Fibroblast of villous mesenchyme (primary cell): Measurements from ENCODE around the gene SPRY4. TPM values are rescaled to one million over a fixed set of nuclear protein-coding genes. Genes with fewer than 3 reads are reported as not detected.
A peak's percentile ranks its signal among the peaks of the same experiment; 100 is the strongest.

ENCODE experiments used
- DNase-seq: peaks from one replicate; pipeline ENCODE4 v3.0.0-alpha.2; 2010; ENCODE audit warnings: low read depth
- H3K4me3 ChIP-seq: 2 replicates; pipeline ENCODE4 v1.5.1; 2011; ENCODE audit warnings: low read depth, mild to moderate bottlenecking, low read length
- total RNA-seq: library from RNA; depleted of rRNA; stranded (reverse); fragments of >200 nt; gene quantifications from 2 replicates; pipeline ENCODE4 v1.2.3, GENCODE V29; 2012
- TF ChIP-seq, protein P1 (sequence below): IDR thresholded peaks from 2 replicates; pipeline ENCODE4 v1.5.1; 2012; ENCODE audit warnings: low read depth, mild to moderate bottlenecking, low read length; ENCODE audit not compliant: insufficient read depth

The SPRY4 gene
- total RNA-seq, 1 donor, result 22.9 TPM

DNA sequence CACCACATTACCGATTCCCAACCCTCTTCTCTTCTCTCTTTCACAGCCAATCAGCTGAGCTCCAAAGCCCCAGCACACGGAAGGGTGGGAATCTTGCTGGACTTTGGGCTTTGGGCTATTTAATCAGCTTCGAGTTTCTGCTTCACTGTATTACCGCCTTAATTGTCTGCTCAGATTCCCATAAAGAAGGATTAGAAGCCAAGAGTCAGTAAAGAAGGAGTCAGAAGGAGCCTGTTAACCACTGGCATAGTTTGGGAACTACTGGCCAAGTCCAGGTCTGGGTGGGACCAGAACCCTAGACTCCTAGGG is 4.4 kb downstream of the SPRY4 start:
- TF ChIP-seq, protein P1, sequence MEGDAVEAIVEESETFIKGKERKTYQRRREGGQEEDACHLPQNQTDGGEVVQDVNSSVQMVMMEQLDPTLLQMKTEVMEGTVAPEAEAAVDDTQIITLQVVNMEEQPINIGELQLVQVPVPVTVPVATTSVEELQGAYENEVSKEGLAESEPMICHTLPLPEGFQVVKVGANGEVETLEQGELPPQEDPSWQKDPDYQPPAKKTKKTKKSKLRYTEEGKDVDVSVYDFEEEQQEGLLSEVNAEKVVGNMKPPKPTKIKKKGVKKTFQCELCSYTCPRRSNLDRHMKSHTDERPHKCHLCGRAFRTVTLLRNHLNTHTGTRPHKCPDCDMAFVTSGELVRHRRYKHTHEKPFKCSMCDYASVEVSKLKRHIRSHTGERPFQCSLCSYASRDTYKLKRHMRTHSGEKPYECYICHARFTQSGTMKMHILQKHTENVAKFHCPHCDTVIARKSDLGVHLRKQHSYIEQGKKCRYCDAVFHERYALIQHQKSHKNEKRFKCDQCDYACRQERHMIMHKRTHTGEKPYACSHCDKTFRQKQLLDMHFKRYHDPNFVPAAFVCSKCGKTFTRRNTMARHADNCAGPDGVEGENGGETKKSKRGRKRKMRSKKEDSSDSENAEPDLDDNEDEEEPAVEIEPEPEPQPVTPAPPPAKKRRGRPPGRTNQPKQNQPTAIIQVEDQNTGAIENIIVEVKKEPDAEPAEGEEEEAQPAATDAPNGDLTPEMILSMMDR, result no peak
- no peak for DNase-seq
- peak overlapping the region; percentile 15 for H3K4me3 ChIP-seq

GRCh38 chr5:142319560-142320429 is 5.0 kb downstream of the SPRY4 start:
- no peak for DNase-seq
- TF ChIP-seq, protein P1, result no peak
- H3K4me3 ChIP-seq, result peak overlapping the region; percentile 44

- H3K4me3 ChIP-seq, result peak overlapping the region; percentile 44
- DNase-seq, result peak; percentile 52
- TF ChIP-seq, protein P1, result no peak
Observed at GRCh38 chr5:142319105-142319504, 5.7 kb downstream of the SPRY4 start.

GRCh38 chr5:142317753-142318152 is 7.1 kb downstream of the SPRY4 start:
- TF ChIP-seq, protein P1, result peak; percentile 53
- no peak overlapping the region for H3K4me3 ChIP-seq
- no peak for DNase-seq

- TF ChIP-seq, protein P1, result no peak
- no peak for DNase-seq
- no peak overlapping the region for H3K4me3 ChIP-seq
Observed at GRCh38 chr5:142317173-142317572, 7.6 kb downstream of the SPRY4 start.

GRCh38 chr5:142316681-142317080 is 8.1 kb downstream of the SPRY4 start:
- TF ChIP-seq, protein P1, result no peak
- DNase-seq, result no peak
- H3K4me3 ChIP-seq, result no peak overlapping the region

DNA sequence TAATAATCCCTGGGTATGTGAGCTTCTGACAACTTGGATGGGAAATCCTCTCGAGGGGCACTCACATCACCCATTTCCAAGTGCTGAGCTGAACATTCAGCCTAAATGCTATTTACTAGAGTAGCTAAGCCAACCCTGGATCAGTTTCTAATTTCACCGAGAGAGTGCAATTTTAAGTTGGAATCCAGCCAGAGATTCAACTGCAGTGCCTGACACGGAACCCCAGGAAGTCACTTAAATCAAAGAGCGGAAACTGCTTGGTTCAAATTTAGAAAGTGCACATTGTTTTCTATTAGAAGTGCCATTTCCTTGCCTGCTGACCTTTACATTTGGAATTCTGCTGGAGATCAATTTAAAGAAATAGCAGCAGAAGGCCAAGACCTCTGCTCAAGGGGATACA is 8.8 kb downstream of the SPRY4 start:
- TF ChIP-seq, protein P1, result no peak
- H3K4me3 ChIP-seq, result no peak overlapping the region
- peak; percentile 67 for DNase-seq
